HCT116 (cell line): Measurements from ENCODE around the gene TDRD9. TPM values are rescaled to one million over a fixed set of nuclear protein-coding genes. Genes with fewer than 3 reads are reported as not detected.
A peak's percentile ranks its signal among the peaks of the same experiment; 100 is the strongest.

Source experiments
- ATAC-seq: fragments of 200-7000 bp; cut with Tn5 transposase; 2 replicates; pipeline ENCODE4 v1.9.1; 2020; ENCODE audit warnings: mild to moderate bottlenecking, moderate library complexity
- BruUV-seq: library from RNA; stranded (reverse); fragments of 400-500 nt; replicated peaks from 2 replicates; lab custom pipeline; 2021; lab: Mats Ljungman, UMichigan
- CTCF ChIA-PET: fragments of 300-600 bp; sonication (Branson Sonifier 250); formaldehyde crosslinking; loops from one replicate; lab custom pipeline; 2021; ENCODE audit warnings: antibody characterized with exemption; lab: Charles Lee
- POLR2A ChIA-PET: fragments of 300-600, 350-600 bp; sonication (Branson Sonifier 250); formaldehyde crosslinking; loops from one replicate; lab custom pipeline; 2021; ENCODE audit warnings: antibody characterized with exemption; lab: Charles Lee
- RAD21 ChIA-PET, 2 experiments: fragments of 300-600 bp; sonication (Branson Sonifier 250); formaldehyde crosslinking; loops; one replicate each; lab custom pipeline; 2023; ENCODE audit warnings: low total read pairs in 2 of 2; ENCODE audit not compliant: uncharacterized antibody in 2 of 2, unreplicated experiment in 2 of 2, low non-redundant PET in 1 of 2; lab: Charles Lee
- DNase-seq: peaks from one replicate; pipeline ENCODE4 v3.0.0-alpha.2; 2010; ENCODE audit warnings: low read depth, low spot score
- H2AFZ ChIP-seq: fragments of 200-600 bp; shearing (Covaris generic), sonication (generic); 2 replicates; pipeline ENCODE4 v1.6.1; 2017; ENCODE audit warnings: low read depth, mixed run types, mixed read lengths, antibody characterized with exemption, low read length; ENCODE audit not compliant: poor library complexity, severe bottlenecking
- H3K27ac ChIP-seq: 2 replicates; pipeline ENCODE4 v1.5.1; 2012; ENCODE audit warnings: low read depth, low read length
- H3K27me3 ChIP-seq: fragments of 200-600 bp; sonication (generic); 2 replicates; pipeline ENCODE4 v1.6.1; 2016; ENCODE audit warnings: mixed run types, low read length, mixed read lengths; ENCODE audit not compliant: insufficient read depth
- H3K36me3 ChIP-seq, 2 experiments: fragments of 200-500 bp in 1 of 2; fragments of 200-600 bp in 1 of 2; sonication (Bioruptor generic) in 1 of 2; sonication (generic) in 1 of 2; 2 replicates each; pipeline versions ENCODE4 v1.5.1 to v1.6.1; 2014 to 2016; ENCODE audit warnings: low read length in 2 of 2, inconsistent platforms in 1 of 2, mixed read lengths in 1 of 2, mixed run types in 1 of 2; ENCODE audit not compliant: insufficient read depth in 2 of 2, control insufficient read depth in 1 of 2
- H3K4me1 ChIP-seq, 2 experiments: fragments of 200-600 bp in 1 of 2; sonication (generic) in 1 of 2; 2 replicates each; pipeline versions ENCODE4 v1.5.1 to v1.6.1; 2012 to 2017; ENCODE audit warnings: low read length in 2 of 2, inconsistent platforms in 1 of 2, mild to moderate bottlenecking in 1 of 2, mixed read lengths in 1 of 2, mixed run types in 1 of 2, moderate library complexity in 1 of 2; ENCODE audit not compliant: insufficient read depth in 2 of 2, control insufficient read depth in 1 of 2
- H3K4me2 ChIP-seq: fragments of 200-600 bp; sonication (generic); 2 replicates; pipeline ENCODE4 v1.6.1; 2017; ENCODE audit warnings: mixed run types, low read length, mixed read lengths
- H3K4me3 ChIP-seq, 2 experiments: fragments of 200-600 bp in 1 of 2; sonication (generic) in 1 of 2; replicated peaks in 1 of 2; 2 replicates each; pipeline ENCODE4 v1.5.1; 2011 to 2016; ENCODE audit warnings: low read length in 2 of 2, control low read depth in 1 of 2, low read depth in 1 of 2, mild to moderate bottlenecking in 1 of 2, mixed read lengths in 1 of 2, mixed run types in 1 of 2
- H3K79me2 ChIP-seq: fragments of 200-600 bp; sonication (generic); 2 replicates; pipeline ENCODE4 v1.6.1; 2017; ENCODE audit warnings: mild to moderate bottlenecking, mixed run types, low read length, moderate library complexity, mixed read lengths; ENCODE audit not compliant: insufficient read depth
- H3K9ac ChIP-seq: fragments of 200-600 bp; sonication (generic); 2 replicates; pipeline ENCODE4 v1.6.1; 2016; ENCODE audit warnings: low read length, mixed read lengths
- H3K9me2 ChIP-seq: fragments of 200-600 bp; sonication (generic), shearing (Covaris generic); 2 replicates; pipeline ENCODE4 v1.6.1; 2017; ENCODE audit warnings: mixed run types, mild to moderate bottlenecking, moderate library complexity; ENCODE audit not compliant: insufficient read depth
- H3K9me3 ChIP-seq, 2 experiments: fragments of 200-500 bp in 1 of 2; fragments of 200-600 bp in 1 of 2; sonication (Bioruptor generic) in 1 of 2; sonication (generic) in 1 of 2; 2 replicates each; pipeline ENCODE4 v1.6.1; 2014 to 2017; ENCODE audit warnings: low read length in 2 of 2, mixed read lengths in 2 of 2, inconsistent platforms in 1 of 2, low read depth in 1 of 2, mild to moderate bottlenecking in 1 of 2, mixed run types in 1 of 2, moderate library complexity in 1 of 2; ENCODE audit not compliant: control insufficient read depth in 1 of 2, insufficient read depth in 1 of 2
- H4K20me1 ChIP-seq: fragments of 200-600 bp; sonication (generic), shearing (Covaris generic); 2 replicates; pipeline ENCODE4 v1.6.1; 2017; ENCODE audit warnings: mixed run types, mild to moderate bottlenecking, moderate library complexity; ENCODE audit not compliant: insufficient read depth
- CTCF ChIP-seq, 3 experiments: fragments of 200-600 bp in 1 of 3; sonication (generic) in 1 of 3; IDR thresholded peaks in 2 of 3; conservative IDR thresholded peaks in 1 of 3; 2 replicates each; pipeline ENCODE4 v1.5.1; 2012 to 2017; ENCODE audit warnings: low read depth in 2 of 3, low read length in 2 of 3, antibody characterized with exemption in 1 of 3, borderline replicate concordance in 1 of 3, control low read depth in 1 of 3, mild to moderate bottlenecking in 1 of 3, mixed read lengths in 1 of 3, mixed run types in 1 of 3, moderate library complexity in 1 of 3; ENCODE audit not compliant: insufficient read depth in 1 of 3
- RAD21 ChIP-seq: IDR thresholded peaks from 2 replicates; pipeline ENCODE4 v1.6.1; 2012; ENCODE audit warnings: low read depth, mild to moderate bottlenecking
- REST ChIP-seq: IDR thresholded peaks from 2 replicates; pipeline ENCODE4 v1.6.1; 2012; ENCODE audit warnings: low read depth
- YY1 ChIP-seq: IDR thresholded peaks from 2 replicates; pipeline ENCODE4 v1.6.1; 2011; ENCODE audit warnings: low read length, low read depth, moderate library complexity, mild to moderate bottlenecking; ENCODE audit not compliant: insufficient replicate concordance; ENCODE audit errors: extremely low read depth
- intact Hi-C: fragments of 100-400 bp; cut with micrococcal nuclease; formaldehyde crosslinking; loops from 2 replicates; pipeline ENCODE4 v1.10.0; 2022
- total RNA-seq: library from RNA; stranded (reverse); gene quantifications from one replicate; pipeline ENCODE4 v1.2.1, GENCODE V29; 2021; ENCODE audit not compliant: unreplicated experiment

The TDRD9 gene
- total RNA-seq, 1 experiment from 2014 or later = not detected

GRCh38 chr14:104093366-104094055 is 165.3 kb downstream of the TDRD9 start:
- H3K79me2 ChIP-seq = no peaks in the 10 kb centered on the region
- ChIA-PET RAD21 (no interaction called here), POLR2A (no interaction called here), CTCF (interaction anchor here (0.9 to 1.9 kb wide), 6 partner anchors 10 to 471 kb away, joined by 3 to 11 read pairs (median 4); no protein-coding TSS in a partner anchor)
- no peak overlapping the region for H3K9ac ChIP-seq
- H3K9me2 ChIP-seq = no peaks in the 10 kb centered on the region
- no TSS peak for BruUV-seq
- no peak overlapping the region; the same call in 1 of the 2 replicates for H3K27ac ChIP-seq
- H3K4me3 ChIP-seq = no peak overlapping the region
- no peaks in the 10 kb centered on the region for H4K20me1 ChIP-seq
- no peak for DNase-seq
- no peak for TF ChIP-seq YY1
- no peak for TF ChIP-seq CTCF (IDR thresholded peaks at IDR 0.05 in 2 of 3, conservative IDR thresholded peaks at IDR 0.05 in 1 of 3; ENCODE audit: borderline replicate concordance in 1 of 3, insufficient read depth in 1 of 3, low read depth in 2 of 3, low read length in 2 of 3)
- TF ChIP-seq REST = no peak
- no peak for TF ChIP-seq RAD21
- ATAC-seq = peak; percentile 54
- intact Hi-C loops = loop anchor here (1.0 kb wide), 1 partner anchor 38 kb away; no protein-coding TSS in a partner anchor
- H3K27me3 ChIP-seq = no peaks in the 10 kb centered on the region
- H2AFZ ChIP-seq = no peak overlapping the region
- H3K4me2 ChIP-seq = peak overlapping the region; percentile 31; the same call in 1 of the 2 replicates
- H3K9me3 ChIP-seq = no peaks in the 10 kb centered on the region
- no peaks in the 10 kb centered on the region for H3K36me3 ChIP-seq
- peaks cover 7 to 14% of the 10 kb centered on the region in 2 experiments; a peak in 3 of 4 replicates for H3K4me1 ChIP-seq
